ENCODE measurements around the gene IGF2R.

The IGF2R gene

DNA sequence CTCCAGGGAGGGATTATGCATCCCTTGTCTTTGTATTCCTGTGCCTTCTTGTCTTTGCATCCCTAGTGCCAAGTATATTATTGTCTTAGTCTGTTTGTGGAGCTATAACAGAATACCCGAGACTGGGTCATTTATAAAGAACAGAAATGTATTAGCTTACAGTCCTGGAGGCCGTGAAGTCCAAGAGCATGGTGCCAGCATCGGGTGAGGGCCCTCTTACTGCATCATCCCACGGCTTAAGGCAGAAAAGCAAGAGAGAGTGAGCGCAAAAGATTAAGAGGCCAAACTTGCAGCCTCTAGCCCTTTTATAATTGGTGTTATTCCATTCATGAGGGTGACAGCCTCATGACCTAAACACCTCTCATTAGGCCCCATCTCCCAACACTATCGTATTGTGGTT lies 8.4 kb upstream of the IGF2R start:
- Histone ChIP-seq H3K27me3 (replicated peaks; ENCODE audit: insufficient read depth, low read length) (no peaks in the 10 kb centered on the region), H3K36me3 (replicated peaks; ENCODE audit: insufficient read depth, low read length) (no peaks in the 10 kb centered on the region), H3K9me2 (replicated peaks; ENCODE audit: insufficient read depth, low read length) (no peaks in the 10 kb centered on the region), H3K4me2 (ENCODE audit: low read depth, low read length) (no peak overlapping the region), H3K4me3 (ENCODE audit: low read length) (no peak overlapping the region), H4K20me1 (ENCODE audit: insufficient read depth, low read length) (no peaks in the 10 kb centered on the region), H3K79me2 (ENCODE audit: low read length) (no peaks in the 10 kb centered on the region), H3K9me3 (replicated peaks; ENCODE audit: insufficient read depth, low read length) (no peaks in the 10 kb centered on the region), H3K9ac (ENCODE audit: low read length) (no peak overlapping the region), H3K27ac (ENCODE audit: low read length) (no peak overlapping the region), H3F3A (ENCODE audit: insufficient read depth, low read length) (no peaks in the 10 kb centered on the region), H2AFZ (ENCODE audit: low read length) (no peak overlapping the region), H3K4me1 (ENCODE audit: low read length) (peaks cover 15% of the 10 kb centered on the region; the same call in 1 of the 2 replicates)
- TF ChIP-seq EZH2 (optimal IDR thresholded peaks at IDR 0.05; ENCODE audit: low read depth, low read length) (no peak), EZH2phosphoT487 (IDR thresholded peaks at IDR 0.05; ENCODE audit: low read length) (no peak)
- TF ChIP-seq, protein P1, sequence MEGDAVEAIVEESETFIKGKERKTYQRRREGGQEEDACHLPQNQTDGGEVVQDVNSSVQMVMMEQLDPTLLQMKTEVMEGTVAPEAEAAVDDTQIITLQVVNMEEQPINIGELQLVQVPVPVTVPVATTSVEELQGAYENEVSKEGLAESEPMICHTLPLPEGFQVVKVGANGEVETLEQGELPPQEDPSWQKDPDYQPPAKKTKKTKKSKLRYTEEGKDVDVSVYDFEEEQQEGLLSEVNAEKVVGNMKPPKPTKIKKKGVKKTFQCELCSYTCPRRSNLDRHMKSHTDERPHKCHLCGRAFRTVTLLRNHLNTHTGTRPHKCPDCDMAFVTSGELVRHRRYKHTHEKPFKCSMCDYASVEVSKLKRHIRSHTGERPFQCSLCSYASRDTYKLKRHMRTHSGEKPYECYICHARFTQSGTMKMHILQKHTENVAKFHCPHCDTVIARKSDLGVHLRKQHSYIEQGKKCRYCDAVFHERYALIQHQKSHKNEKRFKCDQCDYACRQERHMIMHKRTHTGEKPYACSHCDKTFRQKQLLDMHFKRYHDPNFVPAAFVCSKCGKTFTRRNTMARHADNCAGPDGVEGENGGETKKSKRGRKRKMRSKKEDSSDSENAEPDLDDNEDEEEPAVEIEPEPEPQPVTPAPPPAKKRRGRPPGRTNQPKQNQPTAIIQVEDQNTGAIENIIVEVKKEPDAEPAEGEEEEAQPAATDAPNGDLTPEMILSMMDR (IDR thresholded peaks at IDR 0.05; ENCODE audit: low read length): no peak
- no peak for DNase-seq

DNA sequence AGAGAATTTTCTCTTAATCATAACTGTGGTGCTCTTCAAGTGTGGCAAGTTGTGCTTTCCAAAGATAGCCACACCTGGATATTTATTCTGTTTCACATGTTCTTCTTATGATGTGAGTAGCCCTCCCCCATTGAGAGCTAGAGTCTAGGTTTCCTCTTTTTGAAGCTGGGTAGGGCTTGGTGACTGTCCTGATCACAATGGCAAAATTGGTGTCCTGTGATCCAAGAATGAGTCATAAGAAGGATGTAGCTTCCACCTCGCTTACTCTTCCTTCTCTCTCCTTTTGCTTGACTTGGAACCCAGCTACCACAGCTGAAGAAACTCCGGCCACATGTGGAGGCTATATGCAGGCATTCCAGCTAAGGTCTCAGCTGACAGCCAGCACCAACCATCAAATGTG lies 7.4 kb upstream of the IGF2R start:
- no peaks in the 10 kb centered on the region for H3K9me3 ChIP-seq (replicated peaks; ENCODE audit: insufficient read depth, low read length)
- H4K20me1 ChIP-seq (ENCODE audit: insufficient read depth, low read length): no peaks in the 10 kb centered on the region
- no peak for DNase-seq
- no peaks in the 10 kb centered on the region for H3K9me2 ChIP-seq (replicated peaks; ENCODE audit: insufficient read depth, low read length)
- H3K36me3 ChIP-seq (replicated peaks; ENCODE audit: insufficient read depth, low read length): no peaks in the 10 kb centered on the region
- TF ChIP-seq EZH2phosphoT487 (IDR thresholded peaks at IDR 0.05; ENCODE audit: low read length): no peak
- TF ChIP-seq, protein P1 (IDR thresholded peaks at IDR 0.05; ENCODE audit: low read length): no peak
- no peak for TF ChIP-seq EZH2 (optimal IDR thresholded peaks at IDR 0.05; ENCODE audit: low read depth, low read length)
- no peak overlapping the region for H3K4me3 ChIP-seq (ENCODE audit: low read length)
- no peaks in the 10 kb centered on the region for H3K27me3 ChIP-seq (replicated peaks; ENCODE audit: insufficient read depth, low read length)
- no peak overlapping the region for H2AFZ ChIP-seq (ENCODE audit: low read length)
- H3K4me2 ChIP-seq (ENCODE audit: low read depth, low read length): peak overlapping the region; percentile 19; the same call in 1 of the 2 replicates
- no peaks in the 10 kb centered on the region for H3K79me2 ChIP-seq (ENCODE audit: low read length)
- no peak overlapping the region for H3K27ac ChIP-seq (ENCODE audit: low read length)
- no peak overlapping the region for H3K9ac ChIP-seq (ENCODE audit: low read length)
- no peaks in the 10 kb centered on the region for H3F3A ChIP-seq (ENCODE audit: insufficient read depth, low read length)
- peaks cover 15% of the 10 kb centered on the region; the same call in 1 of the 2 replicates for H3K4me1 ChIP-seq (ENCODE audit: low read length)

DNA sequence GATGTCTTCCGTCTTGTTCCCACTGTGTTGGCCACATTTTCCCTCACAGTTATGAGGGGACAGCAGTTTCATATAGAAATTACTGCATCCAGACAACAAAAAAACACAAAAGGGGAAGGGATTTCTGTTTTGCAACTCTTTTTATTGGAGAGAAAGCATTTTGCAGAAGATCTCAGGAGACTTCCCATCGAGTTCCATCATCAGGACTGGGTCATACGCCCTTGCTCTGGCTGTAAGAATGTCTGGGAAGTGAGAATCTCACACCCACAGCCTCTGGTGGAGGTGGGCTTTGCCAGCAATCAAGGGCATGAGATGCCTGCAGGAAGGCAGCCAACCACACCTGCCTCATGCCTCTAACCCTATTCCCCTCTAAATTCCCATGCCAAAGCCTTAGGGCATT lies 5.8 kb upstream of the IGF2R start:
- H3K79me2 ChIP-seq (ENCODE audit: low read length): no peaks in the 10 kb centered on the region
- H3K9me3 ChIP-seq (replicated peaks; ENCODE audit: insufficient read depth, low read length): no peaks in the 10 kb centered on the region
- H3K4me2 ChIP-seq (ENCODE audit: low read depth, low read length): no peak overlapping the region
- DNase-seq: no peak
- H3K4me3 ChIP-seq (ENCODE audit: low read length): no peak overlapping the region
- H3K27me3 ChIP-seq (replicated peaks; ENCODE audit: insufficient read depth, low read length): no peaks in the 10 kb centered on the region
- no peaks in the 10 kb centered on the region for H3F3A ChIP-seq (ENCODE audit: insufficient read depth, low read length)
- no peak for TF ChIP-seq EZH2phosphoT487 (IDR thresholded peaks at IDR 0.05; ENCODE audit: low read length)
- TF ChIP-seq, protein P1 (IDR thresholded peaks at IDR 0.05; ENCODE audit: low read length): no peak
- no peak for TF ChIP-seq EZH2 (optimal IDR thresholded peaks at IDR 0.05; ENCODE audit: low read depth, low read length)
- no peak overlapping the region for H3K27ac ChIP-seq (ENCODE audit: low read length)
- H4K20me1 ChIP-seq (ENCODE audit: insufficient read depth, low read length): no peaks in the 10 kb centered on the region
- no peaks in the 10 kb centered on the region for H3K9me2 ChIP-seq (replicated peaks; ENCODE audit: insufficient read depth, low read length)
- H3K9ac ChIP-seq (ENCODE audit: low read length): no peak overlapping the region
- H2AFZ ChIP-seq (ENCODE audit: low read length): no peak overlapping the region
- H3K4me1 ChIP-seq (ENCODE audit: low read length): peaks cover 15% of the 10 kb centered on the region; the same call in 1 of the 2 replicates
- H3K36me3 ChIP-seq (replicated peaks; ENCODE audit: insufficient read depth, low read length): no peaks in the 10 kb centered on the region

Data from MM.1S (cell line).